H9 (cell line): ENCODE measurements around the gene IRF4. TPM values are rescaled to one million over a fixed set of nuclear protein-coding genes. Genes with fewer than 3 reads are reported as not detected.
"Not testable (repeated sequence)": the region's sequence is repeated elsewhere in the genome, so short reads cannot be mapped to it uniquely, and the experiment has no call there.

Experiments used
- DNase-seq: peaks from one replicate; pipeline ENCODE4 v3.0.0-alpha.2; 2017
- H2AFZ ChIP-seq: one replicate; pipeline ENCODE4 v1.6.1; 2013; ENCODE audit warnings: mild to moderate bottlenecking, low read length, control low read depth, moderate library complexity
- H2AK5ac ChIP-seq: 2 replicates; pipeline ENCODE4 v1.6.1; 2013; ENCODE audit warnings: low read length, control low read depth, mixed read lengths; ENCODE audit not compliant: insufficient read length
- H2BK120ac ChIP-seq: one replicate; pipeline ENCODE4 v1.6.1; 2013; ENCODE audit warnings: low read depth, mild to moderate bottlenecking, low read length, control low read depth, inconsistent platforms; ENCODE audit not compliant: poor library complexity, severe bottlenecking
- H2BK12ac ChIP-seq: 2 replicates; pipeline ENCODE4 v1.6.1; 2013; ENCODE audit warnings: low read length, control low read depth, mixed read lengths, low read depth; ENCODE audit not compliant: insufficient read length
- H2BK15ac ChIP-seq: 2 replicates; pipeline ENCODE4 v1.6.1; 2013; ENCODE audit warnings: low read depth, low read length, control low read depth
- H2BK20ac ChIP-seq: one replicate; pipeline ENCODE4 v1.6.1; 2013; ENCODE audit warnings: low read depth, mild to moderate bottlenecking, low read length, control low read depth, inconsistent platforms; ENCODE audit not compliant: poor library complexity, severe bottlenecking
- H2BK5ac ChIP-seq: 2 replicates; pipeline ENCODE4 v1.6.1; 2013; ENCODE audit warnings: low read length, control low read depth, mixed read lengths; ENCODE audit not compliant: insufficient read length
- H3K14ac ChIP-seq: 2 replicates; pipeline ENCODE4 v1.6.1; 2013; ENCODE audit warnings: low read length, control low read depth; ENCODE audit not compliant: insufficient read depth
- H3K18ac ChIP-seq: 2 replicates; pipeline ENCODE4 v1.6.1; 2013; ENCODE audit warnings: low read depth, mild to moderate bottlenecking, mixed read lengths, low read length, control low read depth; ENCODE audit not compliant: insufficient read length
- H3K23ac ChIP-seq: 2 replicates; pipeline ENCODE4 v1.6.1; 2013; ENCODE audit warnings: low read length, control low read depth, mixed read lengths, low read depth; ENCODE audit not compliant: insufficient read length
- H3K23me2 ChIP-seq: 2 replicates; pipeline ENCODE4 v1.6.1; 2013; ENCODE audit warnings: low read depth, mild to moderate bottlenecking, mixed read lengths, low read length, control low read depth; ENCODE audit not compliant: insufficient read length, poor library complexity, severe bottlenecking
- H3K27ac ChIP-seq: 2 replicates; pipeline ENCODE4 v1.5.1; 2013; ENCODE audit warnings: low read length, control low read depth, mixed read lengths, low read depth; ENCODE audit not compliant: insufficient read length
- H3K27me3 ChIP-seq: 2 replicates; pipeline ENCODE4 v1.6.1; 2013; ENCODE audit warnings: low read length, control low read depth, inconsistent platforms; ENCODE audit not compliant: insufficient read depth
- H3K4ac ChIP-seq: 2 replicates; pipeline ENCODE4 v1.6.1; 2013; ENCODE audit warnings: low read depth, mild to moderate bottlenecking, control low read depth, inconsistent platforms, low read length, moderate library complexity
- H3K4me1 ChIP-seq: 2 replicates; pipeline ENCODE4 v1.6.1; 2013; ENCODE audit warnings: low read length, control low read depth, inconsistent platforms; ENCODE audit not compliant: insufficient read depth
- H3K4me2 ChIP-seq: 2 replicates; pipeline ENCODE4 v1.6.1; 2013; ENCODE audit warnings: low read length, control low read depth, mixed read lengths; ENCODE audit not compliant: insufficient read length, insufficient read depth
- H3K56ac ChIP-seq: 2 replicates; pipeline ENCODE4 v1.6.1; 2013; ENCODE audit warnings: low read depth, mild to moderate bottlenecking, mixed read lengths, low read length, control low read depth; ENCODE audit not compliant: insufficient read length
- H3K79me1 ChIP-seq: 2 replicates; pipeline ENCODE4 v1.6.1; 2013; ENCODE audit warnings: low read depth, mild to moderate bottlenecking, moderate library complexity, low read length, control low read depth, inconsistent platforms; ENCODE audit not compliant: insufficient read depth, poor library complexity, severe bottlenecking
- H3K79me2 ChIP-seq: 2 replicates; pipeline ENCODE4 v1.6.1; 2013; ENCODE audit warnings: low read length, control low read depth, inconsistent platforms; ENCODE audit not compliant: insufficient read depth
- H3K9ac ChIP-seq: 2 replicates; pipeline ENCODE4 v1.6.1; 2013; ENCODE audit warnings: low read length, control low read depth, mixed read lengths; ENCODE audit not compliant: insufficient read length; ENCODE audit errors: extremely low read depth
- H3K9me3 ChIP-seq: one replicate; pipeline ENCODE4 v1.6.1; 2013; ENCODE audit warnings: low read depth, low read length, inconsistent platforms; ENCODE audit not compliant: control insufficient read depth
- H3T11ph ChIP-seq: one replicate; pipeline ENCODE4 v1.6.1; 2013; ENCODE audit warnings: mild to moderate bottlenecking, low read length, control low read depth, inconsistent platforms
- H4K20me1 ChIP-seq: one replicate; pipeline ENCODE4 v1.6.1; 2013; ENCODE audit not compliant: control insufficient read depth, insufficient read length, insufficient read depth
- H4K5ac ChIP-seq: 2 replicates; pipeline ENCODE4 v1.6.1; 2013; ENCODE audit warnings: low read depth, mild to moderate bottlenecking, mixed read lengths, low read length, control low read depth; ENCODE audit not compliant: insufficient read length
- H4K8ac ChIP-seq: replicated peaks from 2 replicates; pipeline ENCODE4 v1.6.1; 2013; ENCODE audit warnings: low read length, control low read depth, mixed read lengths, low read depth; ENCODE audit not compliant: insufficient read length
- H4K91ac ChIP-seq: 2 replicates; pipeline ENCODE4 v1.6.1; 2013; ENCODE audit warnings: low read depth, mild to moderate bottlenecking, moderate library complexity, mixed read lengths, low read length, control low read depth; ENCODE audit not compliant: insufficient read length
- H3K27ac Mint-ChIP-seq, 3 experiments: 2 replicates in 2 of 3; 3 replicates in 1 of 3; pipeline ENCODE4 v1.8.0; 2020 to 2021; ENCODE audit warnings: mixed read lengths in 3 of 3, mild to moderate bottlenecking in 1 of 3, moderate library complexity in 1 of 3
- H3K27me3 Mint-ChIP-seq: 2 replicates; pipeline ENCODE4 v1.8.0; 2021; ENCODE audit warnings: low read depth, mild to moderate bottlenecking, moderate library complexity, mixed read lengths
- H3K36me3 Mint-ChIP-seq, 3 experiments: 2 replicates in 2 of 3; 3 replicates in 1 of 3; pipeline ENCODE4 v1.8.0; 2020 to 2021; ENCODE audit warnings: low read depth in 3 of 3, mixed read lengths in 3 of 3; ENCODE audit not compliant: insufficient read depth in 1 of 3
- H3K4me1 Mint-ChIP-seq, 2 experiments: 2 replicates each; pipeline ENCODE4 v1.8.0; 2020; ENCODE audit warnings: mixed read lengths in 2 of 2
- H3K4me3 Mint-ChIP-seq, 2 experiments: 2 replicates in 1 of 2; 3 replicates in 1 of 2; pipeline ENCODE4 v1.8.0; 2020 to 2021; ENCODE audit warnings: mild to moderate bottlenecking in 2 of 2, mixed read lengths in 2 of 2, moderate library complexity in 1 of 2
- H3K9me3 Mint-ChIP-seq, 2 experiments: 2 replicates in 1 of 2; 3 replicates in 1 of 2; pipeline ENCODE4 v1.8.0; 2020; ENCODE audit warnings: mild to moderate bottlenecking in 2 of 2, mixed read lengths in 2 of 2, moderate library complexity in 1 of 2
- WGBS: extraction: QIAGEN DNeasy Blood & Tissue Kit; methylation state at CpG from one replicate; pipeline ENCODE4 v1.1.7; 2013; ENCODE audit warnings: missing lambda C conversion rate, low lambda C conversion rate, mixed read lengths; ENCODE audit not compliant: insufficient read length; ENCODE audit errors: extremely low coverage; 5-methylcytosine and 5-hydroxymethylcytosine counted together
- total RNA-seq: library from RNA; stranded (reverse); gene quantifications from 2 replicates; pipeline ENCODE4 v1.2.1, GENCODE V29; 2021

IRF4 gene
- total RNA-seq, 1 experiment from 2014 or later = 0.31 TPM

DNA sequence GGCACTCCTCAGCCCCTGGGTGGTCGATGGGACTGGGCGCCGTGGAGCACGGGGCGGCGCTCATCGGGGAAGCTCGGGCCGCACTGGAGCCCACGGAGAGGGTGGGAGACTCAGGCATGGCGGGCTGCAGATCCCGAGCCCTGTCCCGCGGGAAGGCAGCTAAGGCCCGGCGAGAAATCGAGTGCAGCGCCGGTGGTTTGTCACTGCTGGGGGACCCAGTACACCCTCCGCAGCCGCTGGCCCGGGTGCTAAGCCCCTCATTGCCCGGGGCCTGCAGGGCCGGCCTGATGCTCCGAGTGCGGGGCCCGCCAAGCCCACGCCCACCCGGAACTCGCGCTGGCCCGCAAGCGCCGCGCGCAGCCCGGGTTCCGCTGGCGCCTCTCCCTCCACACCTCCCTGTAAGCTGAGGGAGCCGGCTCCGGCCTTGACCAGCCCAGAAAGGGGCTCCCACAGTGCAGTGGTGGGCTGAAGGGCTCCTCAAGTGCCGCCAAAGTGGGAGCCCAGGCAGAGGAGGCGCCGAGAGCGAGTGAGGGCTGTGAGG, 34.7 kb downstream of the IRF4 start:
- H2BK12ac ChIP-seq, H2BK20ac ChIP-seq, H3K79me2 ChIP-seq, H4K8ac ChIP-seq, H3K4me3 Mint-ChIP-seq, H2AK5ac ChIP-seq, H3K14ac ChIP-seq, H4K91ac ChIP-seq, H3K23ac ChIP-seq, H3K18ac ChIP-seq, H3T11ph ChIP-seq, H3K27me3 ChIP-seq, H3K9ac ChIP-seq, H3K56ac ChIP-seq, H4K5ac ChIP-seq, H3K4ac ChIP-seq, H3K9me3 ChIP-seq, H3K27ac ChIP-seq, H3K27ac Mint-ChIP-seq, H3K4me2 ChIP-seq, H2BK120ac ChIP-seq, H2BK15ac ChIP-seq, H3K4me1 Mint-ChIP-seq, H4K20me1 ChIP-seq, H3K4me1 ChIP-seq, H2AFZ ChIP-seq, DNase-seq, H3K23me2 ChIP-seq, H2BK5ac ChIP-seq, H3K79me1 ChIP-seq: not testable (repeated sequence)
- WGBS = no CpG with 5 or more reads among the region's 45 CpGs
- Mint-ChIP-seq H3K27me3 (peaks cover 10% of the 10 kb centered on the region), H3K36me3 (peaks cover 0 to 11% (median 4%) of the 10 kb centered on the region in 3 experiments; a peak in 3 of 7 replicates), H3K9me3 (peaks cover 10 to 13% of the 10 kb centered on the region in 2 experiments; a peak in 4 of 5 replicates)
